HCT116 (cell line): Measurements from ENCODE around the gene DYNC1I1. TPM values are rescaled to one million over a fixed set of nuclear protein-coding genes. Genes with fewer than 3 reads are reported as not detected.

Experiments used
- ATAC-seq: fragments of 200-7000 bp; cut with Tn5 transposase; 2 replicates; pipeline ENCODE4 v1.9.1; 2020; ENCODE audit warnings: mild to moderate bottlenecking, moderate library complexity
- BruUV-seq: library from RNA; stranded (reverse); fragments of 400-500 nt; replicated peaks from 2 replicates; lab custom pipeline; 2021; lab: Mats Ljungman, UMichigan
- CTCF ChIA-PET: fragments of 300-600 bp; sonication (Branson Sonifier 250); formaldehyde crosslinking; loops from one replicate; lab custom pipeline; 2021; ENCODE audit warnings: antibody characterized with exemption; lab: Charles Lee
- POLR2A ChIA-PET: fragments of 300-600, 350-600 bp; sonication (Branson Sonifier 250); formaldehyde crosslinking; loops from one replicate; lab custom pipeline; 2021; ENCODE audit warnings: antibody characterized with exemption; lab: Charles Lee
- RAD21 ChIA-PET, 2 experiments: fragments of 300-600 bp; sonication (Branson Sonifier 250); formaldehyde crosslinking; loops; one replicate each; lab custom pipeline; 2023; ENCODE audit warnings: low total read pairs in 2 of 2; ENCODE audit not compliant: uncharacterized antibody in 2 of 2, unreplicated experiment in 2 of 2, low non-redundant PET in 1 of 2; lab: Charles Lee
- DNase-seq: peaks from one replicate; pipeline ENCODE4 v3.0.0-alpha.2; 2010; ENCODE audit warnings: low read depth, low spot score
- H2AFZ ChIP-seq: fragments of 200-600 bp; shearing (Covaris generic), sonication (generic); 2 replicates; pipeline ENCODE4 v1.6.1; 2017; ENCODE audit warnings: low read depth, mixed run types, mixed read lengths, antibody characterized with exemption, low read length; ENCODE audit not compliant: poor library complexity, severe bottlenecking
- H3K27ac ChIP-seq: 2 replicates; pipeline ENCODE4 v1.5.1; 2012; ENCODE audit warnings: low read depth, low read length
- H3K27me3 ChIP-seq: fragments of 200-600 bp; sonication (generic); 2 replicates; pipeline ENCODE4 v1.6.1; 2016; ENCODE audit warnings: mixed run types, low read length, mixed read lengths; ENCODE audit not compliant: insufficient read depth
- H3K36me3 ChIP-seq, 2 experiments: fragments of 200-500 bp in 1 of 2; fragments of 200-600 bp in 1 of 2; sonication (Bioruptor generic) in 1 of 2; sonication (generic) in 1 of 2; 2 replicates each; pipeline versions ENCODE4 v1.5.1 to v1.6.1; 2014 to 2016; ENCODE audit warnings: low read length in 2 of 2, inconsistent platforms in 1 of 2, mixed read lengths in 1 of 2, mixed run types in 1 of 2; ENCODE audit not compliant: insufficient read depth in 2 of 2, control insufficient read depth in 1 of 2
- H3K4me1 ChIP-seq, 2 experiments: fragments of 200-600 bp in 1 of 2; sonication (generic) in 1 of 2; 2 replicates each; pipeline versions ENCODE4 v1.5.1 to v1.6.1; 2012 to 2017; ENCODE audit warnings: low read length in 2 of 2, inconsistent platforms in 1 of 2, mild to moderate bottlenecking in 1 of 2, mixed read lengths in 1 of 2, mixed run types in 1 of 2, moderate library complexity in 1 of 2; ENCODE audit not compliant: insufficient read depth in 2 of 2, control insufficient read depth in 1 of 2
- H3K4me2 ChIP-seq: fragments of 200-600 bp; sonication (generic); 2 replicates; pipeline ENCODE4 v1.6.1; 2017; ENCODE audit warnings: mixed run types, low read length, mixed read lengths
- H3K4me3 ChIP-seq, 2 experiments: fragments of 200-600 bp in 1 of 2; sonication (generic) in 1 of 2; replicated peaks in 1 of 2; 2 replicates each; pipeline ENCODE4 v1.5.1; 2011 to 2016; ENCODE audit warnings: low read length in 2 of 2, control low read depth in 1 of 2, low read depth in 1 of 2, mild to moderate bottlenecking in 1 of 2, mixed read lengths in 1 of 2, mixed run types in 1 of 2
- H3K79me2 ChIP-seq: fragments of 200-600 bp; sonication (generic); 2 replicates; pipeline ENCODE4 v1.6.1; 2017; ENCODE audit warnings: mild to moderate bottlenecking, mixed run types, low read length, moderate library complexity, mixed read lengths; ENCODE audit not compliant: insufficient read depth
- H3K9ac ChIP-seq: fragments of 200-600 bp; sonication (generic); 2 replicates; pipeline ENCODE4 v1.6.1; 2016; ENCODE audit warnings: low read length, mixed read lengths
- H3K9me2 ChIP-seq: fragments of 200-600 bp; sonication (generic), shearing (Covaris generic); 2 replicates; pipeline ENCODE4 v1.6.1; 2017; ENCODE audit warnings: mixed run types, mild to moderate bottlenecking, moderate library complexity; ENCODE audit not compliant: insufficient read depth
- H3K9me3 ChIP-seq, 2 experiments: fragments of 200-500 bp in 1 of 2; fragments of 200-600 bp in 1 of 2; sonication (Bioruptor generic) in 1 of 2; sonication (generic) in 1 of 2; 2 replicates each; pipeline ENCODE4 v1.6.1; 2014 to 2017; ENCODE audit warnings: low read length in 2 of 2, mixed read lengths in 2 of 2, inconsistent platforms in 1 of 2, low read depth in 1 of 2, mild to moderate bottlenecking in 1 of 2, mixed run types in 1 of 2, moderate library complexity in 1 of 2; ENCODE audit not compliant: control insufficient read depth in 1 of 2, insufficient read depth in 1 of 2
- H4K20me1 ChIP-seq: fragments of 200-600 bp; sonication (generic), shearing (Covaris generic); 2 replicates; pipeline ENCODE4 v1.6.1; 2017; ENCODE audit warnings: mixed run types, mild to moderate bottlenecking, moderate library complexity; ENCODE audit not compliant: insufficient read depth
- CBX3 ChIP-seq: IDR thresholded peaks from 2 replicates; pipeline ENCODE4 v1.6.1; 2012; ENCODE audit warnings: low read depth
- CEBPB ChIP-seq: IDR thresholded peaks from 2 replicates; pipeline ENCODE4 v1.6.1; 2012; ENCODE audit warnings: low read depth
- EGR1 ChIP-seq: IDR thresholded peaks from 2 replicates; pipeline ENCODE4 v1.6.1; 2012; ENCODE audit warnings: low read depth
- POLR2A ChIP-seq: IDR thresholded peaks from 2 replicates; pipeline ENCODE4 v1.7.0; 2011; ENCODE audit warnings: borderline replicate concordance; ENCODE audit not compliant: insufficient read depth, insufficient read length; ENCODE audit errors: extremely low read depth
- POLR2AphosphoS5 ChIP-seq: IDR thresholded peaks from 2 replicates; pipeline ENCODE4 v1.6.1; 2011; ENCODE audit warnings: mild to moderate bottlenecking, low read depth, low read length, moderate library complexity
- RAD21 ChIP-seq: IDR thresholded peaks from 2 replicates; pipeline ENCODE4 v1.6.1; 2012; ENCODE audit warnings: low read depth, mild to moderate bottlenecking
- SP1 ChIP-seq: IDR thresholded peaks from 2 replicates; pipeline ENCODE4 v1.6.1; 2012; ENCODE audit warnings: low read depth
- intact Hi-C: fragments of 100-400 bp; cut with micrococcal nuclease; formaldehyde crosslinking; loops from 2 replicates; pipeline ENCODE4 v1.10.0; 2022
- total RNA-seq: library from RNA; stranded (reverse); gene quantifications from one replicate; pipeline ENCODE4 v1.2.1, GENCODE V29; 2021; ENCODE audit not compliant: unreplicated experiment
- TF ChIP-seq, protein P1 (sequence below): IDR thresholded peaks from 2 replicates; pipeline ENCODE4 v1.6.1; 2012
- TF ChIP-seq, protein P2 (sequence below): IDR thresholded peaks from 2 replicates; pipeline ENCODE4 v1.6.1; 2012
- TF ChIP-seq, protein P3 (sequence below): IDR thresholded peaks from 2 replicates; pipeline ENCODE4 v1.6.1; 2011; ENCODE audit warnings: mild to moderate bottlenecking, low read length, moderate library complexity; ENCODE audit not compliant: insufficient replicate concordance; ENCODE audit errors: extremely low read depth

DYNC1I1 gene
- total RNA-seq, 1 experiment from 2014 or later = not detected

DNA sequence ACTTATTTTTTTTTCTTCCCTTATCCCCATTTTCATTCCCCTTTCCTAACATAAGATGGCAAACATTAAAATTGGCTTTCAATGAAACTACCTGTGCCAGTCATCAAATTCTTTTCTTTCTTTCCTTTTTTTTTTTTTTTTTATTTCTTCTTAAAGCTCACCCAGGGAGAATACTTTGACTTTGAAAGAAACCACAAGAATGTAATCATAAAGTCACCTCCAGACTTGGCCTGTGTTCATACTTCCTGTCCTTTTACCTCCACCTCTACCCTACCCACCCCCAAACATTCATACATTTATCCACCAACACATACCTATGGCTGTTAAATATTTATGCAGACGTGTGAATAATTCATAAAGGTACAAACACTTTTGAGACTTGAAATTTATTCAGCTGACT lies 295.0 kb downstream of the DYNC1I1 start:
- intact Hi-C loops = no loop called here
- no peak overlapping the region for H3K4me2 ChIP-seq
- no peak overlapping the region for H3K27ac ChIP-seq
- DNase-seq = no peak
- no peak overlapping the region for H2AFZ ChIP-seq
- H3K9me3 ChIP-seq = no peaks in the 10 kb centered on the region
- no TSS peak for BruUV-seq
- no peak for ATAC-seq
- H4K20me1 ChIP-seq = no peaks in the 10 kb centered on the region
- RAD21 ChIA-PET = no interaction called here
- no peak for TF ChIP-seq RAD21
- TF ChIP-seq POLR2A = no peak
- no peak for TF ChIP-seq POLR2AphosphoS5
- TF ChIP-seq CBX3 = no peak
- no peak for TF ChIP-seq EGR1
- CTCF ChIA-PET = no interaction called here
- no peak overlapping the region for H3K9ac ChIP-seq
- H3K79me2 ChIP-seq = no peaks in the 10 kb centered on the region
- H3K27me3 ChIP-seq = peaks cover 91% of the 10 kb centered on the region
- H3K9me2 ChIP-seq = no peaks in the 10 kb centered on the region
- H3K36me3 ChIP-seq = no peaks in the 10 kb centered on the region
- POLR2A ChIA-PET = no interaction called here
- no peaks in the 10 kb centered on the region for H3K4me1 ChIP-seq
- H3K4me3 ChIP-seq = no peak overlapping the region

DNA sequence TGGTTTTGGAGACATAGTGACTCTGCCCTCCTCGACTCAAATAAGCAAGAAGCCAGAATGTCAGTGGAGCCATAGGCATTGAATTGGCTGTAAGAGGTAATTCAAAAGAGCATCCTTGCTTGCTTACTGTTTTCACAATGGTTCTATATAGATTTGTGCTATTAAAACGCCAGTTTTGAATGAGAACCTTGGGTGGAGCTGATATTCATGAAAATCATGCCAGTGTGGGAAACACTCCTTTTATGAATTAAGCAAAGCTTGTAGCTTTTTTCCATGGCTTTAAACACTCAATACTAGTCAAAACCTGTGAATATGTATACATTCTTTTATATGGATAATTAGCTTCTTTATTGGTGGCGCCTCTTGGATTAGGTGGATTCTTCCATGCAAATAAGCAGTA lies 297.0 kb downstream of the DYNC1I1 start:
- Histone ChIP-seq H3K9ac (no peak overlapping the region), H3K4me2 (no peak overlapping the region), H2AFZ (no peak overlapping the region), H4K20me1 (no peaks in the 10 kb centered on the region), H3K27ac (no peak overlapping the region), H3K9me3 (no peaks in the 10 kb centered on the region), H3K4me1 (no peaks in the 10 kb centered on the region), H3K27me3 (peaks cover 83% of the 10 kb centered on the region), H3K9me2 (no peaks in the 10 kb centered on the region), H3K79me2 (no peaks in the 10 kb centered on the region), H3K4me3 (no peak overlapping the region), H3K36me3 (no peaks in the 10 kb centered on the region)
- intact Hi-C loops = no loop called here
- DNase-seq = no peak
- BruUV-seq = no TSS peak
- ChIA-PET CTCF (no interaction called here), RAD21 (no interaction called here), POLR2A (no interaction called here)
- TF ChIP-seq, protein P1, sequence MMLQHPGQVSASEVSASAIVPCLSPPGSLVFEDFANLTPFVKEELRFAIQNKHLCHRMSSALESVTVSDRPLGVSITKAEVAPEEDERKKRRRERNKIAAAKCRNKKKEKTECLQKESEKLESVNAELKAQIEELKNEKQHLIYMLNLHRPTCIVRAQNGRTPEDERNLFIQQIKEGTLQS = no peak
- TF ChIP-seq, protein P2, sequence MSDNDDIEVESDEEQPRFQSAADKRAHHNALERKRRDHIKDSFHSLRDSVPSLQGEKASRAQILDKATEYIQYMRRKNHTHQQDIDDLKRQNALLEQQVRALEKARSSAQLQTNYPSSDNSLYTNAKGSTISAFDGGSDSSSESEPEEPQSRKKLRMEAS = no peak
- TF ChIP-seq SP1 = no peak
- TF ChIP-seq CEBPB = no peak
- TF ChIP-seq, protein P3, sequence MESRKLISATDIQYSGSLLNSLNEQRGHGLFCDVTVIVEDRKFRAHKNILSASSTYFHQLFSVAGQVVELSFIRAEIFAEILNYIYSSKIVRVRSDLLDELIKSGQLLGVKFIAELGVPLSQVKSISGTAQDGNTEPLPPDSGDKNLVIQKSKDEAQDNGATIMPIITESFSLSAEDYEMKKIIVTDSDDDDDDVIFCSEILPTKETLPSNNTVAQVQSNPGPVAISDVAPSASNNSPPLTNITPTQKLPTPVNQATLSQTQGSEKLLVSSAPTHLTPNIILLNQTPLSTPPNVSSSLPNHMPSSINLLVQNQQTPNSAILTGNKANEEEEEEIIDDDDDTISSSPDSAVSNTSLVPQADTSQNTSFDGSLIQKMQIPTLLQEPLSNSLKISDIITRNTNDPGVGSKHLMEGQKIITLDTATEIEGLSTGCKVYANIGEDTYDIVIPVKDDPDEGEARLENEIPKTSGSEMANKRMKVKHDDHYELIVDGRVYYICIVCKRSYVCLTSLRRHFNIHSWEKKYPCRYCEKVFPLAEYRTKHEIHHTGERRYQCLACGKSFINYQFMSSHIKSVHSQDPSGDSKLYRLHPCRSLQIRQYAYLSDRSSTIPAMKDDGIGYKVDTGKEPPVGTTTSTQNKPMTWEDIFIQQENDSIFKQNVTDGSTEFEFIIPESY = no peak
- no peak for ATAC-seq
